ENCODE data around the gene KCNJ9. TPM values are rescaled to one million over a fixed set of nuclear protein-coding genes. Genes with fewer than 3 reads are reported as not detected.

KCNJ9 gene
- total and polyA plus RNA-seq, 4 donors: not detected

- Histone ChIP-seq H3K4me3 (ENCODE audit: low read depth in 1 of 3, low read length in 3 of 3) (no peak overlapping the region), H3K9ac (ENCODE audit: low read depth in 1 of 2, low read length in 2 of 2) (no peak overlapping the region), H3K27ac (ENCODE audit: low read depth in 1 of 2, low read length in 2 of 2) (no peak overlapping the region), H3K4me1 (ENCODE audit: control insufficient read depth in 4 of 4, insufficient read depth in 4 of 4, low read length in 3 of 4) (no peaks in the 10 kb centered on the region), H3K9me3 (ENCODE audit: control insufficient read depth in 4 of 4, low read length in 3 of 4) (no peaks in the 10 kb centered on the region), H3K36me3 (ENCODE audit: control insufficient read depth in 4 of 4, insufficient read depth in 3 of 4, low read depth in 1 of 4, low read length in 3 of 4) (no peaks in the 10 kb centered on the region), H3K27me3 (ENCODE audit: control insufficient read depth in 4 of 4, insufficient read depth in 4 of 4, low read length in 3 of 4) (no peaks in the 10 kb centered on the region)
- 72% methylated on average over 1 of the region's 1 CpG for WGBS
- TF ChIP-seq HNF4G (IDR thresholded peaks at IDR 0.05) (no peak), EGR1 (IDR thresholded peaks at IDR 0.05; ENCODE audit: low read depth in 2 of 2) (no peak), MAX (IDR thresholded peaks at IDR 0.05) (no peak)
- DNase-seq (ENCODE audit: low spot score): no peak
These were observed 24.6 kb upstream of the KCNJ9 start for GRCh38 chr1:160056648-160057169.

GRCh38 chr1:160058087-160058486 lies 23.3 kb upstream of the KCNJ9 start:
- H3K27me3 ChIP-seq (ENCODE audit: control insufficient read depth in 4 of 4, insufficient read depth in 4 of 4, low read length in 3 of 4): no peaks in the 10 kb centered on the region
- TF ChIP-seq RAD21 (IDR thresholded peaks at IDR 0.05) (peak; percentile 16 to 33), ATF3 (IDR thresholded peaks at IDR 0.05) (no peak)

GRCh38 chr1:160061369-160062229 lies 19.7 kb upstream of the KCNJ9 start:
- Histone ChIP-seq H3K27ac (ENCODE audit: low read depth in 1 of 2, low read length in 2 of 2) (no peak overlapping the region), H3K36me3 (ENCODE audit: control insufficient read depth in 4 of 4, insufficient read depth in 3 of 4, low read depth in 1 of 4, low read length in 3 of 4) (no peaks in the 10 kb centered on the region), H3K27me3 (ENCODE audit: control insufficient read depth in 4 of 4, insufficient read depth in 4 of 4, low read length in 3 of 4) (no peaks in the 10 kb centered on the region), H3K9me3 (ENCODE audit: control insufficient read depth in 4 of 4, low read length in 3 of 4) (no peaks in the 10 kb centered on the region), H3K4me3 (ENCODE audit: low read depth in 1 of 3, low read length in 3 of 3) (no peak overlapping the region), H3K4me1 (ENCODE audit: control insufficient read depth in 4 of 4, insufficient read depth in 4 of 4, low read length in 3 of 4) (no peaks in the 10 kb centered on the region), H3K9ac (ENCODE audit: low read depth in 1 of 2, low read length in 2 of 2) (no peak overlapping the region)
- WGBS: 63% methylated on average over 15 of the region's 15 CpGs
- TF ChIP-seq HNF4A (conservative IDR thresholded peaks at IDR 0.05): no peak
- DNase-seq (ENCODE audit: low spot score): no peak

More at GRCh38 chr1:160058087-160058486, 23.3 kb upstream of the KCNJ9 start:
- 47% methylated on average over 2 of the region's 2 CpGs for WGBS
- H3K9ac ChIP-seq (ENCODE audit: low read depth in 1 of 2, low read length in 2 of 2): no peak overlapping the region
- H3K4me3 ChIP-seq (ENCODE audit: low read depth in 1 of 3, low read length in 3 of 3): no peak overlapping the region
- no peak for DNase-seq (ENCODE audit: low spot score)
- H3K36me3 ChIP-seq (ENCODE audit: control insufficient read depth in 4 of 4, insufficient read depth in 3 of 4, low read depth in 1 of 4, low read length in 3 of 4): no peaks in the 10 kb centered on the region
- no peaks in the 10 kb centered on the region for H3K9me3 ChIP-seq (ENCODE audit: control insufficient read depth in 4 of 4, low read length in 3 of 4)
- H3K27ac ChIP-seq (ENCODE audit: low read depth in 1 of 2, low read length in 2 of 2): no peak overlapping the region
- no peaks in the 10 kb centered on the region for H3K4me1 ChIP-seq (ENCODE audit: control insufficient read depth in 4 of 4, insufficient read depth in 4 of 4, low read length in 3 of 4)

- WGBS: 79% methylated on average over 6 of the region's 6 CpGs
- H3K36me3 ChIP-seq (ENCODE audit: control insufficient read depth in 4 of 4, insufficient read depth in 3 of 4, low read depth in 1 of 4, low read length in 3 of 4): no peaks in the 10 kb centered on the region
- no peaks in the 10 kb centered on the region for H3K4me1 ChIP-seq (ENCODE audit: control insufficient read depth in 4 of 4, insufficient read depth in 4 of 4, low read length in 3 of 4)
- no peak overlapping the region for H3K4me3 ChIP-seq (ENCODE audit: low read depth in 1 of 3, low read length in 3 of 3)
- no peak for DNase-seq (ENCODE audit: low spot score)
- TF ChIP-seq YY1 (IDR thresholded peaks at IDR 0.05): no peak
- TF ChIP-seq RXRA (IDR thresholded peaks at IDR 0.05): no peak
- TF ChIP-seq CTCF (IDR thresholded peaks at IDR 0.05; ENCODE audit: low read depth, low read length, missing input control): no peak
- no peak for TF ChIP-seq SP1 (IDR thresholded peaks at IDR 0.05)
- TF ChIP-seq EGR1 (IDR thresholded peaks at IDR 0.05; ENCODE audit: low read depth in 2 of 2): no peak
- TF ChIP-seq HNF4G (IDR thresholded peaks at IDR 0.05): no peak
- TF ChIP-seq MAX (IDR thresholded peaks at IDR 0.05): no peak
- no peak for TF ChIP-seq GABPA (IDR thresholded peaks at IDR 0.05 in 1 of 2, conservative IDR thresholded peaks at IDR 0.05 in 1 of 2)
- H3K9me3 ChIP-seq (ENCODE audit: control insufficient read depth in 4 of 4, low read length in 3 of 4): no peaks in the 10 kb centered on the region
- no peaks in the 10 kb centered on the region for H3K27me3 ChIP-seq (ENCODE audit: control insufficient read depth in 4 of 4, insufficient read depth in 4 of 4, low read length in 3 of 4)
- H3K9ac ChIP-seq (ENCODE audit: low read depth in 1 of 2, low read length in 2 of 2): no peak overlapping the region
- no peak overlapping the region for H3K27ac ChIP-seq (ENCODE audit: low read depth in 1 of 2, low read length in 2 of 2)
These were observed 19.2 kb upstream of the KCNJ9 start for GRCh38 chr1:160062230-160062532.

All from liver (tissue), 9 donors.